SK-N-SH (cell line): ENCODE data around the gene USP2. TPM values are rescaled to one million over a fixed set of nuclear protein-coding genes. Genes with fewer than 3 reads are reported as not detected.

ENCODE experiments used
- CTCF ChIA-PET: fragments of 300-600, 350-600 bp; formaldehyde crosslinking; extraction: SDS; loops from one replicate; lab custom pipeline; 2021; lab: Yijun Ruan, JAX
- POLR2A ChIA-PET: fragments of 350-600 bp; sonication (Branson Sonifier 250); formaldehyde crosslinking; extraction: SDS; loops from one replicate; lab custom pipeline; 2020; ENCODE audit warnings: antibody characterized with exemption, inconsistent platforms; lab: Yijun Ruan, JAX
- DNase-seq: peaks from one replicate; pipeline ENCODE4 v3.0.0; 2012
- H2AFZ ChIP-seq: fragments of 200-600 bp; sonication (generic); 2 replicates; pipeline ENCODE4 v1.8.1; 2016; ENCODE audit warnings: antibody characterized with exemption, mild to moderate bottlenecking, low read depth
- H3F3A ChIP-seq: fragments of 200-600 bp; sonication (generic); replicated peaks from 2 replicates; pipeline ENCODE3; 2016; ENCODE audit warnings: antibody characterized with exemption, mild to moderate bottlenecking; ENCODE audit not compliant: insufficient read depth
- H3K27ac ChIP-seq, 2 experiments: fragments of 200-500 bp in 1 of 2; fragments of 200-600 bp in 1 of 2; sonication (Bioruptor generic) in 1 of 2; sonication (generic), shearing (Covaris generic) in 1 of 2; 2 replicates each; pipeline versions ENCODE4 v1.5.1 to v1.6.1; 2014 to 2016; ENCODE audit warnings: low read depth in 2 of 2, inconsistent platforms in 1 of 2, low read length in 1 of 2, mild to moderate bottlenecking in 1 of 2, mixed read lengths in 1 of 2
- H3K27me3 ChIP-seq: fragments of 200-600 bp; sonication (generic), shearing (Covaris generic); 2 replicates; pipeline ENCODE4 v1.6.1; 2016; ENCODE audit warnings: mixed run types; ENCODE audit not compliant: insufficient read depth
- H3K36me3 ChIP-seq, 2 experiments: fragments of 200-500 bp in 1 of 2; fragments of 200-600 bp in 1 of 2; sonication (Bioruptor generic) in 1 of 2; sonication (generic) in 1 of 2; replicated peaks in 1 of 2; 2 replicates each; pipeline versions ENCODE3 to v1.5.1; 2014 to 2016; ENCODE audit warnings: low read length in 1 of 2, mild to moderate bottlenecking in 1 of 2; ENCODE audit not compliant: insufficient read depth in 2 of 2, control insufficient read depth in 1 of 2
- H3K4me1 ChIP-seq, 2 experiments: fragments of 200-500 bp in 1 of 2; fragments of 200-600 bp in 1 of 2; sonication (Bioruptor generic) in 1 of 2; sonication (generic), shearing (Covaris generic) in 1 of 2; 2 replicates each; pipeline versions ENCODE4 v1.5.1 to v1.6.1; 2014 to 2016; ENCODE audit warnings: low read depth in 1 of 2, low read length in 1 of 2, mixed run types in 1 of 2; ENCODE audit not compliant: insufficient read depth in 2 of 2, control insufficient read depth in 1 of 2
- H3K4me2 ChIP-seq: fragments of 200-600 bp; sonication (generic), shearing (Covaris generic); 2 replicates; pipeline ENCODE4 v1.6.1; 2017; ENCODE audit warnings: mixed run types
- H3K4me3 ChIP-seq, 2 experiments: fragments of 200-500 bp in 1 of 2; fragments of 200-600 bp in 1 of 2; sonication (Bioruptor generic) in 1 of 2; sonication (generic), shearing (Covaris generic) in 1 of 2; 2 replicates each; pipeline versions ENCODE4 v1.5.1 to v1.8.1; 2014 to 2016; ENCODE audit warnings: low read depth in 2 of 2, inconsistent platforms in 1 of 2, low read length in 1 of 2, mild to moderate bottlenecking in 1 of 2, mixed read lengths in 1 of 2, moderate library complexity in 1 of 2
- H3K79me2 ChIP-seq: fragments of 200-600 bp; sonication (generic); 2 replicates; pipeline ENCODE4 v1.8.1; 2017; ENCODE audit warnings: mild to moderate bottlenecking; ENCODE audit not compliant: insufficient read depth
- H3K9ac ChIP-seq: fragments of 200-600 bp; sonication (generic); 2 replicates; pipeline ENCODE4 v1.6.1; 2017; ENCODE audit warnings: mixed run types
- H3K9me2 ChIP-seq: fragments of 200-600 bp; sonication (generic); 2 replicates; pipeline ENCODE4 v1.6.1; 2017; ENCODE audit warnings: mixed run types
- H3K9me3 ChIP-seq: fragments of 200-600 bp; sonication (generic); 2 replicates; pipeline ENCODE4 v1.6.1; 2017; ENCODE audit warnings: mixed run types, mild to moderate bottlenecking, moderate library complexity
- H4K20me1 ChIP-seq: fragments of 200-600 bp; sonication (generic); 2 replicates; pipeline ENCODE4 v1.6.1; 2017; ENCODE audit warnings: mild to moderate bottlenecking, mixed run types; ENCODE audit not compliant: insufficient read depth
- GATA2 ChIP-seq: sonication (generic); formaldehyde crosslinking; IDR thresholded peaks from 2 replicates; pipeline ENCODE4 v1.5.0; 2020; ENCODE audit warnings: mild to moderate bottlenecking, missing genetic modification reagents
- JUND ChIP-seq: IDR thresholded peaks from 2 replicates; pipeline ENCODE4 v1.4.0; 2012
- MEF2A ChIP-seq: IDR thresholded peaks from 2 replicates; pipeline ENCODE4 v1.4.0; 2012; ENCODE audit warnings: low read depth, borderline replicate concordance
- MXI1 ChIP-seq: IDR thresholded peaks from 2 replicates; pipeline ENCODE4 v1.6.1; 2012; ENCODE audit warnings: mild to moderate bottlenecking, low read depth, low read length, improper control_type of control experiment
- RAD21 ChIP-seq: IDR thresholded peaks from 2 replicates; pipeline ENCODE4 v1.6.1; 2012; ENCODE audit warnings: mild to moderate bottlenecking, low read length
- SIN3A ChIP-seq: IDR thresholded peaks from 2 replicates; pipeline ENCODE4 v1.6.1; 2012; ENCODE audit warnings: low read depth, mild to moderate bottlenecking, low read length, moderate library complexity, borderline replicate concordance
- SMC3 ChIP-seq: IDR thresholded peaks from 2 replicates; pipeline ENCODE4 v1.6.1; 2012; ENCODE audit warnings: low read depth, low read length, improper control_type of control experiment
- TAF1 ChIP-seq: IDR thresholded peaks from 2 replicates; pipeline ENCODE4 v1.6.1; 2012; ENCODE audit warnings: low read depth, mild to moderate bottlenecking, low read length, moderate library complexity, borderline replicate concordance
- TEAD4 ChIP-seq: IDR thresholded peaks from 2 replicates; pipeline ENCODE4 v1.4.0; 2012; ENCODE audit warnings: mild to moderate bottlenecking, borderline replicate concordance; ENCODE audit not compliant: insufficient read depth
- YY1 ChIP-seq: IDR thresholded peaks from 2 replicates; pipeline ENCODE4 v1.4.0; 2012; ENCODE audit warnings: low read depth, mild to moderate bottlenecking
- WGBS: methylation state at CpG from one replicate; pipeline ENCODE4 v1.1.6; 2017; ENCODE audit warnings: low lambda C conversion rate; 5-methylcytosine and 5-hydroxymethylcytosine counted together
- polyA plus RNA-seq, 3 experiments: library from polyadenylated mRNA; depleted of rRNA; stranded (reverse); fragments of >200 nt; gene quantifications; 2 replicates each; pipeline ENCODE4 v1.2.3, GENCODE V29; 2012
- TF ChIP-seq, protein P1 (sequence below): fragments of 200-600 bp; sonication (generic); IDR thresholded peaks from 2 replicates; pipeline ENCODE4 v1.6.1; 2017; ENCODE audit warnings: antibody characterized with exemption, mild to moderate bottlenecking, moderate library complexity

USP2 gene
- polyA plus RNA-seq, 1 of the 3 experiments (the other 2 are of a cell fraction), result 0.97 TPM

DNA sequence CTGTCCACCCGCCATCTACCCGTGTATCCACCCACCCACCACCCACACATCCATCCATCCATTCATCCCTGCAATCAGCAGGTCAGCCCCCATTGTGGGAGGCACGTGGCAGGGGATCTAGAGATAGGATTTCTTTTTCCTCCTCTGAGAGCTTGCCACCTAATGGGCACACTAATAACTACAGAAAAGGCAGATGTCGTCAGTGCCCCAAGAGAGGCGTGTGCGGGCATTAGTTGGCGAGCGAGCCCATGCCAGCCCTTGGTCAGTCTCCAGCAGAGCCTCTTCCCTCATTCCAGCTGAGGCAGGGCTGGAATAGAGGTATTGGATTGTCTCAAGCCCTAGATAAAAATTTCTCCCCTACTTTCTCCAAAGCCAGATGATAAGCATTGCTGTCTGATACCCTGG lies 9.7 kb downstream of the USP2 start:
- ChIA-PET CTCF (interaction anchor here (1.8 to 22.5 kb wide), 7 partner anchors 10 to 106 kb away, joined by 5 to 390 read pairs (median 85); partner anchors contain the start of genes C1QTNF5, MFRP and USP2), POLR2A (no interaction called here)
- no peak overlapping the region for H3K4me2 ChIP-seq
- peaks cover 18 to 98% of the 10 kb centered on the region in 2 experiments for H3K4me1 ChIP-seq
- no peak overlapping the region for H3K9ac ChIP-seq
- H3K4me3 ChIP-seq, result no peak overlapping the region
- H4K20me1 ChIP-seq, result no peaks in the 10 kb centered on the region
- no peaks in the 10 kb centered on the region for H3K9me2 ChIP-seq
- H3K36me3 ChIP-seq, result no peaks in the 10 kb centered on the region
- H3K27ac ChIP-seq, result peak overlapping the region in 1 of 2 experiments; percentile 50; a peak in 1 of 4 replicates
- TF ChIP-seq, protein P1, sequence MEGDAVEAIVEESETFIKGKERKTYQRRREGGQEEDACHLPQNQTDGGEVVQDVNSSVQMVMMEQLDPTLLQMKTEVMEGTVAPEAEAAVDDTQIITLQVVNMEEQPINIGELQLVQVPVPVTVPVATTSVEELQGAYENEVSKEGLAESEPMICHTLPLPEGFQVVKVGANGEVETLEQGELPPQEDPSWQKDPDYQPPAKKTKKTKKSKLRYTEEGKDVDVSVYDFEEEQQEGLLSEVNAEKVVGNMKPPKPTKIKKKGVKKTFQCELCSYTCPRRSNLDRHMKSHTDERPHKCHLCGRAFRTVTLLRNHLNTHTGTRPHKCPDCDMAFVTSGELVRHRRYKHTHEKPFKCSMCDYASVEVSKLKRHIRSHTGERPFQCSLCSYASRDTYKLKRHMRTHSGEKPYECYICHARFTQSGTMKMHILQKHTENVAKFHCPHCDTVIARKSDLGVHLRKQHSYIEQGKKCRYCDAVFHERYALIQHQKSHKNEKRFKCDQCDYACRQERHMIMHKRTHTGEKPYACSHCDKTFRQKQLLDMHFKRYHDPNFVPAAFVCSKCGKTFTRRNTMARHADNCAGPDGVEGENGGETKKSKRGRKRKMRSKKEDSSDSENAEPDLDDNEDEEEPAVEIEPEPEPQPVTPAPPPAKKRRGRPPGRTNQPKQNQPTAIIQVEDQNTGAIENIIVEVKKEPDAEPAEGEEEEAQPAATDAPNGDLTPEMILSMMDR, result peak; percentile 23
- TF ChIP-seq SMC3 (no peak), RAD21 (peak; percentile 17; the same call in 1 of the 2 replicates)
- no peaks in the 10 kb centered on the region for H3K79me2 ChIP-seq
- no peaks in the 10 kb centered on the region for H3F3A ChIP-seq
- DNase-seq, result peak; percentile 44
- no peak overlapping the region for H2AFZ ChIP-seq
- WGBS, result 76% methylated on average over 8 of the region's 8 CpGs
- H3K9me3 ChIP-seq, result no peaks in the 10 kb centered on the region
- no peaks in the 10 kb centered on the region for H3K27me3 ChIP-seq

GRCh38 chr11:119371067-119371601 lies 10.4 kb downstream of the USP2 start:
- Histone ChIP-seq H3K79me2 (no peaks in the 10 kb centered on the region), H3K9me2 (no peaks in the 10 kb centered on the region), H3K4me3 (no peak overlapping the region), H3K9me3 (no peaks in the 10 kb centered on the region), H3K4me2 (no peak overlapping the region), H3K36me3 (no peaks in the 10 kb centered on the region), H3K27ac (peak overlapping the region in 1 of 2 experiments; percentile 50; a peak in 1 of 4 replicates), H3K27me3 (no peaks in the 10 kb centered on the region), H4K20me1 (no peaks in the 10 kb centered on the region), H3F3A (no peaks in the 10 kb centered on the region), H3K4me1 (peaks cover 18 to 95% of the 10 kb centered on the region in 2 experiments), H2AFZ (no peak overlapping the region), H3K9ac (no peak overlapping the region)
- DNase-seq, result no peak
- ChIA-PET CTCF (interaction anchor here (1.8 to 22.5 kb wide), 6 partner anchors 11 to 106 kb away, joined by 5 to 390 read pairs (median 138); partner anchors contain the start of genes C1QTNF5, MFRP and USP2), POLR2A (no interaction called here)
- TF ChIP-seq YY1 (no peak), TEAD4 (no peak), MEF2A (no peak), GATA2 (CRISPR knock-in tag) (no peak)
- WGBS, result 95% methylated on average over 3 of the region's 8 CpGs

GRCh38 chr11:119370486-119371046 lies 10.9 kb downstream of the USP2 start:
- Histone ChIP-seq H3K9ac (no peak overlapping the region), H3K9me3 (no peaks in the 10 kb centered on the region), H3K27me3 (no peaks in the 10 kb centered on the region), H3K27ac (peak overlapping the region in 1 of 2 experiments; percentile 50; a peak in 1 of 4 replicates), H4K20me1 (no peaks in the 10 kb centered on the region), H3K9me2 (no peaks in the 10 kb centered on the region), H3K4me2 (no peak overlapping the region), H3K79me2 (no peaks in the 10 kb centered on the region), H3F3A (no peaks in the 10 kb centered on the region), H3K4me1 (peaks cover 18 to 90% of the 10 kb centered on the region in 2 experiments), H2AFZ (no peak overlapping the region), H3K4me3 (no peak overlapping the region), H3K36me3 (no peaks in the 10 kb centered on the region)
- DNase-seq, result no peak
- ChIA-PET CTCF (interaction anchor here (1.8 to 22.5 kb wide), 7 partner anchors 11 to 107 kb away, joined by 5 to 390 read pairs (median 85); partner anchors contain the start of genes C1QTNF5, MFRP and USP2), POLR2A (no interaction called here)
- no peak for TF ChIP-seq JUND
- TF ChIP-seq MEF2A, result no peak
- TF ChIP-seq TAF1, result no peak
- TF ChIP-seq MXI1, result no peak
- no peak for TF ChIP-seq SIN3A
- 90% methylated on average over 5 of the region's 8 CpGs for WGBS
